ENCODE results near the gene DOCK8. TPM values are rescaled to one million over a fixed set of nuclear protein-coding genes. Genes with fewer than 3 reads are reported as not detected.

Gene DOCK8
- total RNA-seq, 1 experiment from 2014 or later = not detected

DNA sequence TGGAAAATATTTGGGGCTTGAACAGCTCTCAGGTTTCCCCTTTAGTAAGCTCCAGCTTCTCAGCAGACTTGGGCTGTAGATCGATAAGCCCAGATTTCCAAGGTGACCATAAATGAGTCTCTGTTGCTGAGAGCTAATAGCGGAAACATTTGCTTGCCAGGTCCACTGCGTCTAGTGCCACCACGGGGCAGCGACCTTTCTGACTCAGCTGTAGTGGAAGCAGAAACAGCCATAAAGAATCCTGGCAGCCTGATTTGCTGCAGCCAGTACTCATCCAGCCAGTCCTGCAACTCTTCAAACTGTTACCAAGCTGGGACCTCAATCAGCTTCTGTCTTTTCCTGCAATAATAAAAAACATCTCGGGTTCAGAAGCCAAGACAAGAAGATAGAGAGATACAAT lies 241.7 kb downstream of the DOCK8 start:
- Histone ChIP-seq H3K4me3 (no peak overlapping the region), H3K4me1 (replicated peaks) (no peaks in the 10 kb centered on the region), H3K27ac (no peak overlapping the region), H3K27me3 (replicated peaks) (no peaks in the 10 kb centered on the region), H3K9me3 (replicated peaks) (no peaks in the 10 kb centered on the region), H3K36me3 (no peaks in the 10 kb centered on the region)
- DNase-seq (ENCODE audit: low read depth in 1 of 2, low spot score in 2 of 2) = no peak

DNA sequence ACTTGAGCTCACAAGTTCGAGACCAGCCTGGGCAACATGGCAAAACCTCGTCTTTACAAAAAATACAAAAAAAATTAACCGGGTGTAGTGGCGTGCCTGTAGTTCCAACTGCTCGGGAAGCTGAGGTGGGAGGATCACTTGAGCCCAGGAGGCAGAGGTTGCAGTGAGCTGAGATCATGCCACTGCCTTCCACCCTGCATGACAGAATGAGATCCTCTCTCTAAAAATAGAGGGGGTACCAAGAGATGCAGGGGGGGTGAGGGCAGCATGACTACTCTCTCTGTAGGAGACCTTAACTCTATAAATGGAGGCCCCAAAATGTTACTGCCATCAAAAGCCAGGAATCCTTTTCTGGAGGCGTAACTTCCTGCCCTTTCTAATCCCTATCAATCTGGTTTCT lies 243.9 kb downstream of the DOCK8 start:
- Histone ChIP-seq H3K9me3 (replicated peaks) (no peaks in the 10 kb centered on the region), H3K36me3 (no peaks in the 10 kb centered on the region), H3K27ac (no peak overlapping the region), H3K4me1 (replicated peaks) (no peaks in the 10 kb centered on the region), H3K27me3 (replicated peaks) (no peaks in the 10 kb centered on the region), H3K4me3 (no peak overlapping the region)
- DNase-seq (ENCODE audit: low read depth in 1 of 2, low spot score in 2 of 2) = no peak

DNA sequence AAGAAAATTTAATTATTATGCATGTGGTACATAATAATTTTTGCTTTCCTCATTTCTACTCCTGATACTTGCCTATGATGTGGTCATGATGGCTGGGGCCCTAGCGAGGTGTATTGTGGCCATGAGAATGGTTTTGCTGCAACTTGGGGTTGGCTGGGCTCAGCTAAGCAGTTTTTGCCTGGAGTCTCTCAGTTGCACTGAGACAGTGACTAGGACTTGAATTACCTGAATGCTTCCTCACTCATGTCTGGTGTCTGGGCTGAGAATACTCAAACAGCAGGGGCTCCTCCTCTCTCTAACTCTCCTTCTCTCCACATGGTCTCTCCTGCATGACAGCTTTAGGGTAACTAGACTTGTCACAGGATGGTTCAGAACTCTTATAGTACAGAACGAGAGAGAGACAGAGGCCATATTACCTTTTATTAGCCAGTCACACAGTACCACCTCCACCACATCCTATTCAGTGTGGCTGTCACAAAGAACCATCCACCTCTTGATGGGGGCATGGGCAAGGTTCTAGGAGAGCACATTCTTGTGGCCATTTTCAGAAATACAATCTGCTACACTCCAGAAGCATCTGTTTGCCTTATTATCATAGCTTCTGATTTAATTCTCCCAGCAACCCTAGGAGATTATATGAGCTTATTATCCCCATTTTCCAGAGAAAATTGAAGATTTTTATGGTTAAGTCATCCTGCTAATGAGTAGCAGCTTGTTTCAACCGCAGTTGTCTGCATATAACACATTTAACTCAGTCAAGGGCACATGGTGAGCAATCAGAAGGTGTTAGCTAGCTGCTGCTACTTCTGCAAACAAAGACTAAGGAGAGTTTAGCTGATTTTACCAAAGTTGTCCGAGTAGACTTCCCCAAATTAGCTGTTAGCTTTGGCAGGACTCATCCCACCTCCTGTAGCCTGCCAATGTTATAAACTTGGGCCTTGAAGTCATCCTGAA lies 245.1 kb downstream of the DOCK8 start:
- H3K27ac ChIP-seq = no peak overlapping the region
- DNase-seq (ENCODE audit: low read depth in 1 of 2, low spot score in 2 of 2) = no peak
- no peaks in the 10 kb centered on the region for H3K9me3 ChIP-seq (replicated peaks)
- H3K4me3 ChIP-seq = no peak overlapping the region
- H3K36me3 ChIP-seq = no peaks in the 10 kb centered on the region
- no peaks in the 10 kb centered on the region for H3K27me3 ChIP-seq (replicated peaks)
- H3K4me1 ChIP-seq (replicated peaks) = no peaks in the 10 kb centered on the region

DNA sequence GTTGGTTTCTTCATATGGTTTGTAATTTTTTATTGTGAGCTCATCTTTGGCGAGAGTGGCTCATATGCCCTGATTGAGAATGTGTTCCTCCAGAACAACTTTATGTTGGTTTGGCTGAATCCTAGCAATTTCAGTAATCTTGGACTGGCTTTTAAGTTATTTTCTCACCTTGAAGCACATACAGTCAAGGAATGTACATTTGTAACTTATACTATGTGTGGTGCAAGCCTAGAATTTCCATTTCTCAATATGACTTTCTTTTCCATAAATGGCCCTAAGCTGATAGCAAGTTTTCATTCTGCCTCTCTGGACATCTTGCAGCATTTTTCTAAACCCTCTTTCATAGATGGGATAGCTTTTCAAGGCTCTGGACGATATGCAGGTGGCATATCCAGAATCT lies 247.5 kb downstream of the DOCK8 start:
- Histone ChIP-seq H3K27me3 (replicated peaks) (no peaks in the 10 kb centered on the region), H3K4me3 (no peak overlapping the region), H3K27ac (no peak overlapping the region), H3K9me3 (replicated peaks) (no peaks in the 10 kb centered on the region), H3K36me3 (no peaks in the 10 kb centered on the region), H3K4me1 (replicated peaks) (no peaks in the 10 kb centered on the region)
- DNase-seq (ENCODE audit: low read depth in 1 of 2, low spot score in 2 of 2) = no peak

DNA sequence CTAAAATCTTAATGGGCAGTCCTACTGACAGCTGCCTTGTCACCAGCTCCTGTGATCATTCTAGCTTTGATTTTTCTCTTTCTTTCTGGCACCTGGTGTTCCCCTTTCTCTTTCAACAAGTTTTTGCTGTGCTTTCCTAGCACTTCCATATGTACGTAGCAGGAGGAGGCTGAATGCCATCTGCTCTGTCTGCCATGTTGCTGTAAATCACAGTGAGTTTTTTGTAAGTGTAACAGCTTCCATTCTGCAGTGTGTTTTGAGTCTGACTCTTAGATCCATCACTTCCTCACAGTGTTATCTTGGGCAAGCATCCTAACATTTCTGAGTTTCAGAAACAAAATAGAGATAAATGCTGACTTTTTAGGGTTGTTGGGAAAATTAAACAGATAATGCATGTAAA lies 247.9 kb downstream of the DOCK8 start:
- no peaks in the 10 kb centered on the region for H3K36me3 ChIP-seq
- DNase-seq (ENCODE audit: low read depth in 1 of 2, low spot score in 2 of 2) = no peak
- no peaks in the 10 kb centered on the region for H3K27me3 ChIP-seq (replicated peaks)
- H3K4me1 ChIP-seq (replicated peaks) = no peaks in the 10 kb centered on the region
- H3K4me3 ChIP-seq = no peak overlapping the region
- H3K9me3 ChIP-seq (replicated peaks) = no peaks in the 10 kb centered on the region
- H3K27ac ChIP-seq = no peak overlapping the region

DNA sequence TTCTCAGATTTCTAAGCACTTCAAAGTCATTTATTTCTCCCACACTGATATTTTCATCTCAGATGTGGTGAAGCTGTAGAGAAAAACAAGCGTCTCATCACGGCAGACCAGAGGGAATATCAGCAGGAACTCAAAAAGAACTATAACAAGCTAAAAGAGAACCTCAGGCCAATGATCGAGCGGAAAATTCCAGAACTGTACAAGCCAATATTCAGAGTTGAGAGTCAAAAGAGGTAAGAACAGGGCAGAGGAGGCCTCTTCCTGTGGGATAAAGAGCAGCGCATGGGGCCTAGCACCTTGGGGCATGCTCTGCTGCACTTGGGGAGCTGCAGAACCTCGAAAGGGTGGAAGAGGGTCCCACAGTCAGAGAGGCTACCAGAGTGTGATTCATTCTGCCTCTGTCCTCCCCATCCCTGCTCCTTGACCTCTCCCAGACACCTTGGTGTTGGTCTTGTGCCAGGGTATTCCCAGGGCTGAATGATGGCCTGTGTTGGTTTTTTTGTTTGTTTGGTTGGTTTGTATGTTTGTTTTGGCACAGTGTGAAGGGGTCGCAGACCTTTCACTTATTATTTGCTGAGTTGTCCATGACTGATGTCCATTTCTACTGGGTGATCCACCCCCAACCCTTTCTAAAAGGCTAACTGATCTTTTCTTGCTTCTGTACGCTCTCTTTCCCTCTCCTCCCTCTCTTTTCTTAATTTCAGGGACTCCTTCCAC lies 248.9 kb downstream of the DOCK8 start:
- no peak overlapping the region for H3K27ac ChIP-seq
- no peaks in the 10 kb centered on the region for H3K36me3 ChIP-seq
- no peaks in the 10 kb centered on the region for H3K27me3 ChIP-seq (replicated peaks)
- no peaks in the 10 kb centered on the region for H3K4me1 ChIP-seq (replicated peaks)
- no peak for DNase-seq (ENCODE audit: low read depth in 1 of 2, low spot score in 2 of 2)
- no peak overlapping the region for H3K4me3 ChIP-seq
- H3K9me3 ChIP-seq (replicated peaks) = no peaks in the 10 kb centered on the region

DNA sequence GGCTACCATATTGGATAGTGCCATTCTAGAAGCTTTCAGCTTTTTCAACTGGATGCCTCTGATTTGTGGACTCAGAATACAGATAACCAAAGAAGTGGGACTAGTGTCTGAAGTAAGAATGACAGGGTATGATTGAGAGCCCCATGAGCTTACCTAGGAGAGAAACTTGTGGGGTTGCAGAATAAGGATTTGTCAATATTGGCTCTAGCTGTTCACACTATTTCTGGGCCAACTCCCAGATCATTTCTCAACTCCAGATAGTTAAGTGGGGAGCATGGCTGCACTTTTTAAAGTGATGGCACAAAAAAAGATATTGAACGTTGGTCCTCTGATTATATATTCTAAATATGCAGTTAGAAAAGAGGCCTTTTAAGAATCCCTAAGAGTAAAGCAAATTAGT lies 252.1 kb downstream of the DOCK8 start:
- Histone ChIP-seq H3K27me3 (replicated peaks) (no peaks in the 10 kb centered on the region), H3K27ac (no peak overlapping the region), H3K4me1 (replicated peaks) (peaks cover 8% of the 10 kb centered on the region), H3K36me3 (no peaks in the 10 kb centered on the region), H3K9me3 (replicated peaks) (no peaks in the 10 kb centered on the region), H3K4me3 (no peak overlapping the region)
- no peak for DNase-seq (ENCODE audit: low read depth in 1 of 2, low spot score in 2 of 2)

DNA sequence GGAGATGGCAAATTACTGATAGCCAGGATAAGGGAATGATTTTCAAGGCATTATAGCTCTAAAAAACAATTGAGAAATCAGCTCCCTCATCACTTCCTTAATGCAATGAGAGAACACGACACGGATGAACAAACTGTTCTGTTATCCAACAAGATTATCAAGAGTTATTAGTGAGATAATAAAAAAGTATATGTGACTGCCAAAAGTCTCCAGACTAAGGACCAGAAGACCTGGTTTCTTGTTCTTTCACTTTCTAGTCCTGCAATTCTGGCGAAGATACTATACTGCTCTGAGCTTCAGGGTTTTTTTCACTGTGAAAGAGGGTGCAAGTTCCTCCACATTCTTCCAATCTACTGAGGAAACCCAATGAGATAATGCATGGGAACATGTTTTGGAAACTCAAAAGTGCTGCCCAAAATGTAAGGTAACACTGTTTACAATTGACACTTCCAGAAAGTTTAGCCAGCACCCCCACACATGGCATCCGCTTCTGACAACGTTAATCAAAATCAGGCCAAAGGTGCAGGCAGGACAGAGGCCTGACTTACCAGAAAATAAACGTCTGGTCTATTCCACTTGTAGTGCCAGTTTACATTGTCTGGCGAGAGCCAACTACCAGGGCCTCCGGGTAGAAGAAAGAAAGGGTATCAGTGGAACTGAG lies 254.2 kb downstream of the DOCK8 start:
- H3K9me3 ChIP-seq (replicated peaks) = no peaks in the 10 kb centered on the region
- H3K4me1 ChIP-seq (replicated peaks) = peaks cover 8% of the 10 kb centered on the region
- no peak overlapping the region for H3K27ac ChIP-seq
- H3K27me3 ChIP-seq (replicated peaks) = no peaks in the 10 kb centered on the region
- no peak for DNase-seq (ENCODE audit: low read depth in 1 of 2, low spot score in 2 of 2)
- H3K4me3 ChIP-seq = no peak overlapping the region
- no peaks in the 10 kb centered on the region for H3K36me3 ChIP-seq

DNA sequence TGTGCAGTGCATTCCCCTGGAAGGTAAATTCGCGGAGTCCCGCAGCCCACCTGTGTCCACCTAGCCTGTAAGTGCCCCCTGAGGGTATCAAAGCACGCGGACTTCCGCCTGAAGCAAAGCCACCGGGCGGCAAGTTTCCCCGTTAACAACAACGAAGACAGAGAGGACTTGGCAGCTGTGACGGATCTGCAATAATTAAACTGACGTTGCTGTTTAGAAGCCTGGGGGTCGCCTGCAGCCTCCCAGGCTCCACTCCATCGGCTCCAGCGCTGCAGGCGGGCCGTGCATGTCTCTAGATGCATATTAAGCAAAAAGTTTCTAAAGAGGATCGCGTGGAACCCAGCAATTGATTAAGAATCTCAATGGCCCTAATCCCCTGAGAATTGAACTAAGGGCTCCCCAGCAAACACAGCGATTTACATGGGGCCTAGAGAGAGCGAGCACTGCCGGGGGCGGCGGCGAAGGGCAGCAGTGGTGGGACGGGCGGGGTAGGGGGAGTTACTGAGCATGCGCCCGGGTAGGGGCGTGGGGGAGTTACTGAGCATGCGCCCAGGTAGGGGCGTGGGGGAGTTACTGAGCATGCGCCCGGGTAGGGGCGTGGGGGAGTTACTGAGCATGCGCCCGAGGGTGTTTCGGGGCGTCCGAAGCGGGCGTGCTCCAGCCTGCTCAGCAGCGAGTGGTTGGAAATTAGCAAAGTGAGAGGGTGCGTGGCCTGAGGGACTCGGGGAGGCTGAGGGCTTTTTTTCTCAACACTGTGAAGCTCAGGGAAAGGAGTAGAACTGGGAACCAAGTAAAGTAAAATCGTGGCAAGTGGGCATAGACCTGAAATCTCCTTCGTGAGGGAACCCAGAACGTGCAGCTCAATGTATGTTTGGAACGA lies 255.2 kb downstream of the DOCK8 start:
- DNase-seq (ENCODE audit: low read depth in 1 of 2, low spot score in 2 of 2) = peak; percentile 60 to 69
- H3K4me3 ChIP-seq = peak overlapping the region; percentile 37
- H3K36me3 ChIP-seq = no peaks in the 10 kb centered on the region
- no peaks in the 10 kb centered on the region for H3K9me3 ChIP-seq (replicated peaks)
- H3K27me3 ChIP-seq (replicated peaks) = no peaks in the 10 kb centered on the region
- H3K4me1 ChIP-seq (replicated peaks) = peaks cover 8% of the 10 kb centered on the region
- no peak overlapping the region for H3K27ac ChIP-seq

DNA sequence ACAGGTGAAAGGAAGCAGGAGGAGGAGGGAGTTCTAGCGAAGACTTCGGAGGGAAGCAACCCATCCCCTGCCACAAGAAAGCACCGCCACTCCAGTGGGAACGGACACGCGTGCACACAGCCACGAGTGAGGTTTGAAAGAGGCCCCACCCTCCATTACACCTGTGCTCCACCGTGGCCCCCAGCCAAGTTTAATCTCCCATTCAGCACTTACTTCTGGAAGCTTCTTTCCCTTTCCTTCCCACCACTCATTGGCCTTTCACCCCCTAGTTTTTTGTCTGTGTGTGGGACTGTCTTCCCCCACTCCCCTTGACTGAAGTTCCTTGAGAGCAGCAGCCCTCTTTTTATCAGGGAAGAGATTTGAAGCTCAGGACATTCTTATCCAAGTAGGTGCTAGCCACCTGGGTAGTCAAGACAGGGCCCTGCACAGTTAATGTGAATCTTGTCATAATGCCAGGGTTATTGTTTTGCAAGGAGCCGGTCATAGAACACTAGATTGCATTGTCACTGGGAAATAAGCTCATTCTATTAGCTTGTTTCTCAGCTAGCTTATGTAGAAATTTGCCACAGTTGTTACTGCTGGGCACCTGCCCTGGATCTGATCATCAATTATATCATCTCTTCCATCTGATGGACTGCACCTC lies 256.0 kb downstream of the DOCK8 start:
- H3K27ac ChIP-seq = no peak overlapping the region
- peak overlapping the region; percentile 37 for H3K4me3 ChIP-seq
- no peaks in the 10 kb centered on the region for H3K9me3 ChIP-seq (replicated peaks)
- no peaks in the 10 kb centered on the region for H3K36me3 ChIP-seq
- DNase-seq (ENCODE audit: low read depth in 1 of 2, low spot score in 2 of 2) = no peak
- no peaks in the 10 kb centered on the region for H3K27me3 ChIP-seq (replicated peaks)
- peaks cover 8% of the 10 kb centered on the region for H3K4me1 ChIP-seq (replicated peaks)

DNA sequence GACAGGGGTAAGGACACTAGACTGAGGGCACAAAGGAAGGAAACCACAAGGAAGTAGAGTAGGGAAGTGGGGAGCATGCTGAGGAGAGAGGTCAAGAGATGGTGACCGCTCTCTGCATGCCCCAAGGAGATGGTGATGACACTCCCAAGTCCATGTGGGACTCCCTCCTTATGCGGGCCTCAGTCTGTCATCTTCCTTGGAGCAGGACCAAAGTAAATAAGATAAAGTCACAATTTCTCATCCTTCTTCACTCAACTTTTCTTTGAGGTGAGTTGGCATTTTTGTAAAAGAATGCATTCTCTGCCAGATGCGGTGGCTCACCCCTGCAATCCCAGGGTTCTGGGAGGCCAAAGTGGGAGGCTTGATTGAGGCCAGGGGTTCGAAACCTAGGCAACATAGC lies 256.7 kb downstream of the DOCK8 start:
- Histone ChIP-seq H3K27ac (no peak overlapping the region), H3K9me3 (replicated peaks) (no peaks in the 10 kb centered on the region), H3K36me3 (no peaks in the 10 kb centered on the region), H3K4me3 (no peak overlapping the region), H3K4me1 (replicated peaks) (peaks cover 8% of the 10 kb centered on the region), H3K27me3 (replicated peaks) (no peaks in the 10 kb centered on the region)
- no peak for DNase-seq (ENCODE audit: low read depth in 1 of 2, low spot score in 2 of 2)

DNA sequence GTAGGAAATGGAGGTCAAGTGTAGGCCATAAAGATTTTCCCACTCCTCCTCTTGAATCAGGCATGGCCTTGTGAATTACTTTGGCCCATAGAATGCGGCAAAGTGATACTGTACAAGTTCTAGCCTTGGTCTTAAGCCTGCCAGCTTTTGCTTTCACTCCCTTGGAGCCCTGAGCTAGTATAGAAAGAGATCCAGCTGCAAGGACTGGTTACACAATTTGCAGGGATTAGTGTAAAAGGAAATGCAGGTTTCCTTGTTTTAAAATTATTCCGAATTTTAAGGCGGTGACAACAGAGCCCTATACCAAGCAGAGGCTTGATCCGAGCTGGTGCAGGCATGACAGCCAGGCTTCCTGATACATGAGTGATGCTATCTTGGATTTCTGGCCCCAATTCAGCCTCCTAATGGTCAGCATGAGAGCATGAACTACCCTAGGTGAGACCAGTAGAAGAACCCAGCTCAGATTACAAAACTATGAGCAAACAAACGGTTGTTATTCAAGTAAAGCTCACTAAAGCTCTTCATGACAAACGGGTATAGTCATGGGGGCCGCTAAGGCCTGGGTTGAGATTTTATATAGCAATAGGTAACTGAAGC lies 257.9 kb downstream of the DOCK8 start:
- H3K27me3 ChIP-seq (replicated peaks) = no peaks in the 10 kb centered on the region
- no peaks in the 10 kb centered on the region for H3K9me3 ChIP-seq (replicated peaks)
- peaks cover 8% of the 10 kb centered on the region for H3K4me1 ChIP-seq (replicated peaks)
- DNase-seq (ENCODE audit: low read depth in 1 of 2, low spot score in 2 of 2) = no peak
- no peak overlapping the region for H3K4me3 ChIP-seq
- no peak overlapping the region for H3K27ac ChIP-seq
- no peaks in the 10 kb centered on the region for H3K36me3 ChIP-seq
